Hepatocyte (in vitro differentiated cells): ENCODE results near the gene SCG3. TPM values are rescaled to one million over a fixed set of nuclear protein-coding genes. Genes with fewer than 3 reads are reported as not detected.

Source experiments
- DNase-seq: peaks from one replicate; pipeline ENCODE4 v3.0.0-alpha.2; 2016; ENCODE audit warnings: low spot score
- H2AFZ ChIP-seq: fragments of 200-600 bp; sonication (generic); 2 replicates; pipeline ENCODE4 v1.6.0; 2016; ENCODE audit warnings: antibody characterized with exemption, mild to moderate bottlenecking
- H3K27ac ChIP-seq: fragments of 200-600 bp; sonication (generic); 2 replicates; pipeline ENCODE4 v1.5.1; 2016; ENCODE audit warnings: mild to moderate bottlenecking
- H3K27me3 ChIP-seq: fragments of 200-600 bp; sonication (generic); 2 replicates; pipeline ENCODE4 v1.6.1; 2016
- H3K36me3 ChIP-seq: fragments of 200-600 bp; sonication (generic); replicated peaks from 2 replicates; pipeline ENCODE4 v1.5.1; 2016; ENCODE audit warnings: low read depth; ENCODE audit not compliant: insufficient read depth
- H3K4me1 ChIP-seq: fragments of 200-600 bp; sonication (generic); 2 replicates; pipeline ENCODE4 v1.5.1; 2016; ENCODE audit warnings: mild to moderate bottlenecking, moderate library complexity; ENCODE audit not compliant: insufficient read depth
- H3K4me2 ChIP-seq: fragments of 200-600 bp; sonication (generic); 2 replicates; pipeline ENCODE4 v1.6.0; 2016
- H3K4me3 ChIP-seq: fragments of 200-600 bp; sonication (generic); 2 replicates; pipeline ENCODE4 v1.5.1; 2016; ENCODE audit warnings: mild to moderate bottlenecking
- H3K79me2 ChIP-seq: fragments of 200-600 bp; sonication (generic); 2 replicates; pipeline ENCODE4 v1.6.0; 2017; ENCODE audit warnings: mild to moderate bottlenecking
- H3K9me2 ChIP-seq: fragments of 200-600 bp; sonication (generic); replicated peaks from 2 replicates; pipeline ENCODE4 v1.6.0; 2017; ENCODE audit warnings: mild to moderate bottlenecking; ENCODE audit not compliant: insufficient read depth
- H3K9me3 ChIP-seq: fragments of 200-600 bp; sonication (generic); 2 replicates; pipeline ENCODE4 v1.5.1; 2016; ENCODE audit warnings: low read depth, mild to moderate bottlenecking
- H4K20me1 ChIP-seq: fragments of 200-600 bp; sonication (generic); 2 replicates; pipeline ENCODE4 v1.6.0; 2016; ENCODE audit warnings: mild to moderate bottlenecking; ENCODE audit not compliant: insufficient read depth, poor library complexity, severe bottlenecking
- EZH2 ChIP-seq: fragments of 200-600 bp; sonication (generic); IDR thresholded peaks from 2 replicates; pipeline ENCODE4 v1.6.1; 2016; ENCODE audit warnings: antibody characterized with exemption, mild to moderate bottlenecking, borderline replicate concordance
- EZH2phosphoT487 ChIP-seq: fragments of 200-600 bp; sonication (generic); IDR thresholded peaks from one replicate; pipeline ENCODE4 v1.6.1; 2018; ENCODE audit warnings: antibody characterized with exemption, mild to moderate bottlenecking, low read depth, moderate library complexity; ENCODE audit not compliant: unreplicated experiment, severe bottlenecking
- WGBS: methylation state at CpG from one replicate; pipeline ENCODE4 v1.1.6; 2016; ENCODE audit warnings: low lambda C conversion rate; ENCODE audit errors: missing lambda C conversion rate; 5-methylcytosine and 5-hydroxymethylcytosine counted together
- polyA plus RNA-seq: library from polyadenylated mRNA; unstranded; fragments of >200 nt; fragmentation: Nextera tagmentation; extraction: Ambion mirVana; gene quantifications from 2 replicates; pipeline ENCODE4 v1.2.1, GENCODE V29; 2016
- total RNA-seq: library from RNA; depleted of rRNA; stranded (reverse); fragments of >200 nt; gene quantifications from 2 replicates; pipeline ENCODE4 v1.2.3, GENCODE V29; 2014
- TF ChIP-seq, protein P1 (sequence below): fragments of 200-600 bp; sonication (generic); IDR thresholded peaks from 2 replicates; pipeline ENCODE4 v1.5.1; 2016; ENCODE audit warnings: antibody characterized with exemption, mild to moderate bottlenecking; ENCODE audit not compliant: poor library complexity

Gene SCG3
- total and polyA plus RNA-seq, 2 experiments from 2014 or later: 0.11 to 0.20 TPM

DNA sequence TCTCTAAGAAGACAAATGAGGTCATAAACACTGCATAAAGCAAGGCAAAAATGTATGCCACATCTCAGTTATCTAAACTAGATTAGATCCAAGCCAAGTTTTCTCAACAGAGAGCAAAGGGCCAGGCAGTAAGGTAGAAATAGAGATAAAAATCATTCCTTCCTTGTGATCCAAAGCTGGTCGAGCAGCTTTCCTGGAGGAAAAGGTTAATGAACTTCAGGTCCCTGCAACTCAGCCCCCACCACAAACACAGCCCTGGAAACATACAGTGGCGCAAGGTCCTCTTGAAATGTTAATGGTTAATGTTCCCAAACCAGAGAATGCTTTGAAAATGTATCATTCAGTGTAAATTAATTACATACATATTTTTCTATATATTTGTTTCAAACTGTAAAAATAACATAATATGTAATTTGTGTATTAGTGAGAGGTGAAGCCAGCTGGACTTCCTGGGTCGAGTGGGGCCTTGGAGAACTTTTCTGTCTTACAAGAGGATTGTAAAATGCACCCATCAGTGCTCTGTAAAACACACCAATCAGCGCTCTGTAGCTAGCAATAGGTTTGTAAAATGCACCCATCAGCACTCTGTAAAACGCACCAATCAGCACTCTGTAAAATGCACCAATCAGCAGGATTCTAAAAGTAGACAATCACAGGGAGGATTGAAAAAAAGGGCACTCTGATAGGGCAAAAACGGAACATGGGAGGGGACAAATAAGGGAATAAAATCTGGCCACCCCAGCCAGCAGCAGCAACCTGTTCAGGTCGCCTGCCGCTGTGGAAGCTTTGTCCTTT, 39.1 kb downstream of the SCG3 start:
- no peaks in the 10 kb centered on the region for H3K36me3 ChIP-seq
- H3K4me2 ChIP-seq: no peak overlapping the region
- TF ChIP-seq EZH2phosphoT487: no peak
- TF ChIP-seq, protein P1, sequence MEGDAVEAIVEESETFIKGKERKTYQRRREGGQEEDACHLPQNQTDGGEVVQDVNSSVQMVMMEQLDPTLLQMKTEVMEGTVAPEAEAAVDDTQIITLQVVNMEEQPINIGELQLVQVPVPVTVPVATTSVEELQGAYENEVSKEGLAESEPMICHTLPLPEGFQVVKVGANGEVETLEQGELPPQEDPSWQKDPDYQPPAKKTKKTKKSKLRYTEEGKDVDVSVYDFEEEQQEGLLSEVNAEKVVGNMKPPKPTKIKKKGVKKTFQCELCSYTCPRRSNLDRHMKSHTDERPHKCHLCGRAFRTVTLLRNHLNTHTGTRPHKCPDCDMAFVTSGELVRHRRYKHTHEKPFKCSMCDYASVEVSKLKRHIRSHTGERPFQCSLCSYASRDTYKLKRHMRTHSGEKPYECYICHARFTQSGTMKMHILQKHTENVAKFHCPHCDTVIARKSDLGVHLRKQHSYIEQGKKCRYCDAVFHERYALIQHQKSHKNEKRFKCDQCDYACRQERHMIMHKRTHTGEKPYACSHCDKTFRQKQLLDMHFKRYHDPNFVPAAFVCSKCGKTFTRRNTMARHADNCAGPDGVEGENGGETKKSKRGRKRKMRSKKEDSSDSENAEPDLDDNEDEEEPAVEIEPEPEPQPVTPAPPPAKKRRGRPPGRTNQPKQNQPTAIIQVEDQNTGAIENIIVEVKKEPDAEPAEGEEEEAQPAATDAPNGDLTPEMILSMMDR: no peak
- no peak for TF ChIP-seq EZH2
- DNase-seq: peak; percentile 43
- no peaks in the 10 kb centered on the region for H3K27me3 ChIP-seq
- H3K4me3 ChIP-seq: no peak overlapping the region
- no peaks in the 10 kb centered on the region for H4K20me1 ChIP-seq
- no peaks in the 10 kb centered on the region for H3K9me2 ChIP-seq
- no peak overlapping the region for H3K27ac ChIP-seq
- no peaks in the 10 kb centered on the region for H3K9me3 ChIP-seq
- no peak overlapping the region for H2AFZ ChIP-seq
- H3K4me1 ChIP-seq: peaks cover 18% of the 10 kb centered on the region
- WGBS: 72% methylated on average over 8 of the region's 8 CpGs
- no peaks in the 10 kb centered on the region for H3K79me2 ChIP-seq

GRCh38 chr15:51721199-51721960, 40.1 kb downstream of the SCG3 start:
- TF ChIP-seq EZH2phosphoT487: no peak
- TF ChIP-seq, protein P1: no peak
- no peak for TF ChIP-seq EZH2
- no peak for DNase-seq

DNA sequence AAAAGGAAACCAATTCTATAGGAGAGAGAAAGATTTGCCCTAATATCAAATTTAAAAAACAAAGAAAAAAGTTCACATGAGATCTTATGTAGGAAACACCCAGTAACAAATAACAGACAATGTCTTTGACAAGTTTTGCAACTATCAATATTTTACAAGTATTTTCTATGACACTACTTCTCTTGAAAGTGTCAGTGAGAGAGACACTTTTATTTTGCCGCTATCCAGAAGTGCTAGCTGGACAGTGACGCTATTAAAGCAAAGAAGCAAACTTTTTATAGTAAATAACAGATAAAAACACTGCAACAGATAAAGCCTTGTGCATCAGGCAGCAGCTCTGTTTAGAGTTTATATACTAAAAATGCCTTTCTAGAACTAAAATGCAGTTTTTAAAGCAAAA, 42.9 kb downstream of the SCG3 start:
- H3K27me3 ChIP-seq: no peaks in the 10 kb centered on the region

More at GRCh38 chr15:51721199-51721960, 40.1 kb downstream of the SCG3 start:
- no peaks in the 10 kb centered on the region for H3K79me2 ChIP-seq
- 74% methylated on average over 5 of the region's 5 CpGs for WGBS
- no peak overlapping the region for H3K4me3 ChIP-seq
- no peaks in the 10 kb centered on the region for H4K20me1 ChIP-seq
- H3K4me1 ChIP-seq: peaks cover 18% of the 10 kb centered on the region
- no peaks in the 10 kb centered on the region for H3K9me2 ChIP-seq
- H2AFZ ChIP-seq: no peak overlapping the region
- H3K4me2 ChIP-seq: no peak overlapping the region
- H3K36me3 ChIP-seq: no peaks in the 10 kb centered on the region
- no peak overlapping the region for H3K27ac ChIP-seq
- no peaks in the 10 kb centered on the region for H3K9me3 ChIP-seq
- H3K27me3 ChIP-seq: no peaks in the 10 kb centered on the region

More for the DNA sequence above, 42.9 kb downstream of the SCG3 start:
- 53% methylated on average over 2 of the region's 2 CpGs for WGBS
- Histone ChIP-seq H3K9me3 (no peaks in the 10 kb centered on the region), H3K36me3 (no peaks in the 10 kb centered on the region), H4K20me1 (no peaks in the 10 kb centered on the region), H3K4me2 (no peak overlapping the region), H2AFZ (no peak overlapping the region), H3K4me1 (peaks cover 7% of the 10 kb centered on the region), H3K27ac (no peak overlapping the region), H3K4me3 (no peak overlapping the region), H3K9me2 (no peaks in the 10 kb centered on the region), H3K79me2 (no peaks in the 10 kb centered on the region)
- DNase-seq: no peak
- TF ChIP-seq EZH2: no peak
- no peak for TF ChIP-seq EZH2phosphoT487
- TF ChIP-seq, protein P1: no peak
